Stimulated activated naive CD8-positive, alpha-beta T cell treated with anti-CD3 and anti-CD28 coated beads, Interleukin-15, Interleukin-2, amounts not matched to agents 100 U/mL and 50 U/mL, for 24 hours (primary cell): ENCODE measurements around the gene LENG9.
"Not testable (repeated sequence)": the region's sequence is repeated elsewhere in the genome, so short reads cannot be mapped to it uniquely, and the experiment has no call there.

Experiments used
- ATAC-seq: fragments of 150-1000 bp; cut with Tn5 transposase; one replicate; pipeline ENCODE4 v1.10.0; 2021
- DNase-seq: peaks from one replicate; pipeline ENCODE4 v3.0.0; 2021

LENG9 gene

DNA sequence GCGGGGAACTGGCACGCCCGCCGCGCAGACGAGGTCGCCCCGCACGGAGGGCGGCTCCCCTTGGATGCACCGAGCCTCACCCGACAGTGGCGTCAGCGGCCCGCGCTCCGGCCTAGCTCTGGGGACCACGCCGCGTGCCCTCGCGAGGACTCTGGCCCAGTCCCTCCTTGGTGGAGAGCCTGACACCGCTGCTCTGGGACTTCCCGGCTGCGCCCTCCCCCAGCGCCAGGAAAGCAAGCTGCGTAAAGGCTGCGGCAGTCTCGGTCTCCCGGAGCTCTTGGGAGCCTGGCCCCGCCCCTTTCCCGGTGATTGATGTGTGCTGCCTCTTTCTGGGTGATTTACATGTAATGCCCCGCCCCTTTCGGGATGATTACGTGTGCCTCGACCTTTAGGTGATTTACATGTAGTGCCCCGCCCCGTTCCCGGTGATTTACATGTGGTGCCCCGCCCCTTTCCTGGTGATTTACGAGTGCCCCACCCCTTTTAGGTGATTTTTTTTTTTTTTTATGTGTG, at the start of gene LENG9:
Gene LENG9 (minus strand): TSS at position 248 of the 513 bp plus-strand sequence. CDS start 252 bp downstream, outside the sequence.
- ATAC-seq (peak; percentile 66), DNase-seq (peak; percentile 98)

GRCh38 chr19:54509200-54509940, 45.8 kb upstream of the LENG9 start:
- ATAC-seq, result peak; percentile 57
- DNase-seq, result peak; percentile 27

GRCh38 chr19:54508487-54508886, 44.9 kb upstream of the LENG9 start:
- DNase-seq, ATAC-seq: not testable (repeated sequence)

DNA sequence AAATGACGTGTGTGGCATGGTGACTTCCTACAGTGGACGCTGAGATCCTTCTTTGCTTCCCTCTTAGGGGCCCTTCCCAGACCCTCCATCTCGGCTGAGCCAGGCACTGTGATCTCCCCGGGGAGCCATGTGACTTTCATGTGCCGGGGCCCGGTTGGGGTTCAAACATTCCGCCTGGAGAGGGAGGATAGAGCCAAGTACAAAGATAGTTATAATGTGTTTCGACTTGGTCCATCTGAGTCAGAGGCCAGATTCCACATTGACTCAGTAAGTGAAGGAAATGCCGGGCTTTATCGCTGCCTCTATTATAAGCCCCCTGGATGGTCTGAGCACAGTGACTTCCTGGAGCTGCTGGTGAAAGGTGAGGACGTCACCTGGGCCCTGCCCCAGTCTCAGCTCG, 44.2 kb upstream of the LENG9 start:
- DNase-seq (no peak), ATAC-seq (no peak)

- DNase-seq, ATAC-seq: not testable (repeated sequence)
Measured at GRCh38 chr19:54507038-54507717, 43.6 kb upstream of the LENG9 start.

- DNase-seq (no peak), ATAC-seq (no peak)
Measured at GRCh38 chr19:54506079-54506478, 42.5 kb upstream of the LENG9 start.

DNA sequence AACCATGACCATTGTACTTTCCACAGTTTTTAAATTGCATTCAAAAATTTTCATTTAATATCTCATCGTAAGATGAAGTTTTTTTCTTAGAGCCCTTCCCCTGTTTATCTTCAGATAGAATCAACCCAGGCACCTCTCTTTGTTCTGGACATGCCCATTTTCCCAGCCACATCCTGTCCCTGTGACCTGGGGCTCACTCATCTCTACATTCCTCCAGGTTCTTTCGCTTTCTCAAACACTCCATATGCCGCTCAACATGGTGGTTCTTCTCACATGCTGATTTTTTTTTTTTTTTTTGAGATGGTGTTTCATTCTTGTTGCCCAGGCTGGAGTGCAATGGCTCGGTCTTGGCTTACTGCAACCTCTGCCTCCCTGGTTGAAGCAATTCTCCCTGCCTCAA, 42.0 kb upstream of the LENG9 start:
- ATAC-seq, DNase-seq: not testable (repeated sequence)

- ATAC-seq (peak; percentile 66), DNase-seq (no peak)
Measured at GRCh38 chr19:54502518-54503048, 39.0 kb upstream of the LENG9 start, which contains the start of gene LAIR2. Gene LAIR2 (plus strand): TSS chr19:54502831. CDS start chr19:54502919, 88 bp downstream.

GRCh38 chr19:54498451-54498772, 34.8 kb upstream of the LENG9 start:
- ATAC-seq, DNase-seq: not testable (repeated sequence)

DNA sequence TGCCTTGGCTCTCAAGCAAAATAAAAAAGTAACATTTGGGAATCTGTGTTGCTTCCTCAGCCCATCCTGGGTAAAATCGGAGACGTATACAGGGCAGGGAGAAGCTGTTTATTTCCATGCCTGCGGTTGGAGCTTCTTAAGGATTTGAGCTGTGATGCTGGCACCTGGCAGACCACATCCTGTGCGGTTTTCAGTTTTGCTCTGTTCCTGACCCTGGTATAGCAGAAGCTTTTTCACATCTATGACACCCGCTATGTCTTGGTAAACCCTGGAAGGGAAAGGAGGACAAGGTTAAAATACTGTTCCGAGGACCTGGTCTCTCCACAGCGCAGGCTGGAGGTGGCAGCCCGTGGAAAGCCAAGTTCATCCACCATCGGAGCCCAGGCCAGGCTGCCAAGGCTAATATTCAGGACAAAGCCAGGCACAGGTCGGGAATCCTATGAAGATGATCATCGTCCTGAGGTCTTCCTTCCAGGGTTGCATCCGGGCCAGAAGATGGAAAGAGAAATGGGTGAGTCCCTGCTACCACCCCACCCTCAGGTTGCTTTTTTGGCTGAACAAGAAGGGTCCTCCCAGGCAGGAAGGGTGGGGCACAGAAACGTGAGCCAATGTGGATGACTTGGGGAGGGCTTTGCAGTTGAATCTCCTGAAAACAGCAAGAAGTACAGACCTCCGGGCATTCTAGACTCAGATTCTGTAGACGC, 34.3 kb upstream of the LENG9 start:
- not testable (repeated sequence) for DNase-seq
- ATAC-seq, result peak; percentile 69

DNA sequence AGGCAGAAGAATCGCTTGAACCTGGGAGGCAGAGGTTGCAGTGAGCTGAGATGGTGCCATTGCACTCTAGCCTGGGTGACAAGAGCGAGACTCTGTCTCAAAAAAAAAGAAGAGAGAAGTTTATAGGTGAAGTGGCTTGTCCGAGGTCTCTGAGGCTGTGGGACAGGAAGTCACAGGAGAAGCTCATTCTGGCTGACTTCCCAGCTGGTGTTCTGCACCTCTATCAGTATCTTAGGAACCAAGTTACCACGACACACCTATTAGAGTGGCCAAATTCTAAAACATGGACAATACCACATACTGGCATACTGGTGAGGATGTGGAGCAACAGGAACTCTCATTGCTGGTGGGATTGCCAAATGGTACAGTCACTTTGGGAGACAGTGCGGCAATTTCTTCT, 31.7 kb upstream of the LENG9 start:
- ATAC-seq, DNase-seq: not testable (repeated sequence)

GRCh38 chr19:54493967-54494585, 30.5 kb upstream of the LENG9 start:
- ATAC-seq, result no peak
- DNase-seq, result no peak

GRCh38 chr19:54493056-54493455, 29.5 kb upstream of the LENG9 start:
- DNase-seq, ATAC-seq: not testable (repeated sequence)

GRCh38 chr19:54492568-54492967, 29.0 kb upstream of the LENG9 start:
- DNase-seq, result no peak

GRCh38 chr19:54489766-54490165, 26.2 kb upstream of the LENG9 start:
- DNase-seq (no peak), ATAC-seq (no peak)

More at GRCh38 chr19:54492568-54492967, 29.0 kb upstream of the LENG9 start:
- no peak for ATAC-seq

DNA sequence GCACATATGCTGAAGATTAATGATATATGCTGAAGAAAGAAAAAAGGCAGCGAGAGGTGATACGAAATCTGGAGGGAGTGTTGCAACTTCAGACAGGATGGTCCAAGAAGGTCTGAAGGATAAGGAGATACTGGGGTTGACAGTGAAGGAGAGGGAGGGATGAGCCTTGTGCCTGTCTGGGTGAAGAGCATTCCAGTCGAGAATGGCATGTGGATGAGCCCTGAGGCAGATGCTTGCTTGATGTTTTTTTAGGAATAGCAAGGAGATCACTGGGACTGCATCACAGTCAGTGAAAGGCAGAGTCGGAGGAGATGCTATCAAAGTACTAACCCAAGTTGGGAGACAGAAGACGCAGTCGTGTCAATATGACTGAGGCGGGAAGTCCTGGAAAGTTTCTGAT, 25.8 kb upstream of the LENG9 start:
- DNase-seq (no peak), ATAC-seq (no peak)

DNA sequence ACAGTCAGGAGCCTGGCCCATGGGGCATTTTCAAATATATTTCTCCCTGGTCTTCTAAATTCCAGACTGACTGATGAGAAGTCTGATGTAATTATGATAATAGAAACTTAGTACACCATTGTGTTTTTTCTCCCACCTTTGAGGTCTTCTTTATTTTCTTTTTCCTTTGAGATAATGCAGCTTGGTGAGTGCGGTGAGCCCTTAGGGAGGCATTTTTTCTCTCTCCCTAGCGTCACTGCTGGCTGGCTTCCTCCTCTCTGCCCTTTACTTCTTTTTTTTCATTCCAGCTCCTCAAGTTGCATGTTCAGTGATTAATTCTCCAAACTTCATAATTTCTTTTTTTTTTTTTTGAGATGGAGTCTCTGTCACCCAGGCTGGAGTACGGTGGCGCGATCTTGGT, 22.3 kb upstream of the LENG9 start:
- no peak for ATAC-seq
- DNase-seq, result no peak

GRCh38 chr19:54484451-54484850, 20.9 kb upstream of the LENG9 start:
- DNase-seq (no peak), ATAC-seq (no peak)

DNA sequence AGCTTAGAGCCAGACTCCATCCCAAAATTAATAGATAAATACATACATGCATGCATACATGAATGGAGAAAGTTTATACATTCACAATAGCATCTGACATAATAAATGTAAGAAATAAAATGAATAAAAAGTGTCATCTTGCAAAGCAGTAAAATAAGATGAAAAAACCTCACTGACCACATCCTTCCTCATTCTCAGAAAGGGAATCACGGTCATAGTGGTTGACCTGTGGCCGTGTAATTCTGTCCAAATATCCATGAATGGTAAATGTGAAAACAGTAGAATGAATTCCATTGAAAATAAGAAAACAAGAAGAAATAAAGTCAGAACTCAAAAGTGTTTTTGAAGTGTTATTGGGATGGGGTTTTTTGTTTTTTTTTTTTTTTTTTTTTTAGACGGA, 19.3 kb upstream of the LENG9 start:
- DNase-seq, result no peak
- no peak for ATAC-seq

- ATAC-seq (no peak), DNase-seq (peak; percentile 49)
Measured at GRCh38 chr19:54481326-54481930, 17.9 kb upstream of the LENG9 start.

DNA sequence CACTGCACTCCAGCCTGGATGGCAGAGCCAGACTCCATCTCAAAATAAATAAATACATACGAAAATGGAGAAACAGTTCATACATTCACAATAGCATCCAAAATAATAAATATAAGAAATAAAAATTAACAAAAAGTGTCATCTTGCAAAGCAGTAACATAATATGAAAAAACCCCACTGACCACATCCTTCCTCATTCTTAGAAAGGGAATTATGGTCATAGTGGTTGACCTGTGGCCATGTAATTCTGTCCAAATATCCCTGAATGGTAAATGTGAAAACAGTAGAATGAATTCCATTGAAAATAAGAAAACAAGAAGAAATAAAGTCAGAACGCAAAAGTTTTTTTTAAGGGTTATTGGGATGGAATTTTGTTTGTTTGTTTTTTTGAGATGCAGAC, 16.5 kb upstream of the LENG9 start:
- DNase-seq, result no peak
- ATAC-seq, result no peak
